GM12878 (cell line): ENCODE measurements around the gene HMBS. TPM values are rescaled to one million over a fixed set of nuclear protein-coding genes. Genes with fewer than 3 reads are reported as not detected.

Source experiments
- ATAC-seq: fragments of 200-7000 bp; cut with Tn5 transposase; 3 replicates; pipeline ENCODE4 v1.9.1; 2020; ENCODE audit warnings: mild to moderate bottlenecking, moderate library complexity
- BruUV-seq: library from RNA; stranded (reverse); fragments of 400-500 nt; replicated peaks from 2 replicates; lab custom pipeline; 2021; lab: Mats Ljungman, UMichigan
- CTCF ChIA-PET: fragments of 300-600 bp; sonication (Branson Sonifier 250); formaldehyde crosslinking; extraction: SDS; loops from one replicate; lab custom pipeline; 2021; ENCODE audit warnings: inconsistent platforms; lab: Yijun Ruan, JAX
- POLR2A ChIA-PET: fragments of 350-600 bp; formaldehyde crosslinking; extraction: SDS; loops from one replicate; lab custom pipeline; 2021; ENCODE audit warnings: inconsistent platforms; lab: Charles Lee
- RAD21 ChIA-PET: fragments of 300-600 bp; sonication (Branson Sonifier 250); formaldehyde crosslinking; loops from one replicate; lab custom pipeline; 2023; ENCODE audit warnings: antibody characterized with exemption; ENCODE audit not compliant: unreplicated experiment; lab: Charles Lee
- SMC1A ChIA-PET: fragments of 300-600 bp; sonication (Branson Sonifier 250); formaldehyde crosslinking; loops from one replicate; lab custom pipeline; 2023; ENCODE audit not compliant: unreplicated experiment, uncharacterized antibody; lab: Charles Lee
- DNase-seq: peaks from one replicate; pipeline ENCODE4 v3.0.0-alpha.2; 2011; ENCODE audit warnings: low read depth, low spot score
- FAIRE-seq: peaks from 3 replicates; lab custom pipeline; 2011; peaks lifted over from hg19 to GRCh38; lab: Jason Lieb, UNC
- H2AFZ ChIP-seq: 2 replicates; pipeline ENCODE4 v1.6.0; 2011; ENCODE audit warnings: low read depth, low read length, control low read depth; ENCODE audit not compliant: control insufficient read depth
- H3K27ac ChIP-seq: 2 replicates; pipeline ENCODE4 v1.5.1; 2011; ENCODE audit warnings: control low read depth; ENCODE audit not compliant: control insufficient read depth, insufficient read depth
- H3K27me3 ChIP-seq, 2 experiments: replicated peaks in 1 of 2; 2 replicates each; pipeline versions ENCODE4 v1.6.0 to v1.6.1; 2011; ENCODE audit warnings: low read length in 1 of 2; ENCODE audit not compliant: control insufficient read depth in 2 of 2, insufficient read depth in 2 of 2
- H3K36me3 ChIP-seq, 2 experiments: 2 replicates each; pipeline ENCODE4 v1.5.1; 2011; ENCODE audit warnings: low read length in 1 of 2; ENCODE audit not compliant: control insufficient read depth in 2 of 2, insufficient read depth in 2 of 2
- H3K4me1 ChIP-seq: 2 replicates; pipeline ENCODE4 v1.6.1; 2011; ENCODE audit warnings: mild to moderate bottlenecking, low read length, moderate library complexity, mixed read lengths; ENCODE audit not compliant: control insufficient read depth, insufficient read depth
- H3K4me2 ChIP-seq: 2 replicates; pipeline ENCODE4 v1.6.0; 2011; ENCODE audit warnings: control low read depth; ENCODE audit not compliant: control insufficient read depth, insufficient read depth
- H3K4me3 ChIP-seq: fragments of 200-600 bp; sonication (generic); 2 replicates; pipeline ENCODE4 v1.5.1; 2016
- H3K79me2 ChIP-seq: 2 replicates; pipeline ENCODE4 v1.6.0; 2011; ENCODE audit warnings: low read length; ENCODE audit not compliant: control insufficient read depth, insufficient read depth
- H3K9ac ChIP-seq: 2 replicates; pipeline ENCODE4 v1.8.0; 2011; ENCODE audit warnings: low read length, control low read depth, mixed read lengths; ENCODE audit not compliant: control insufficient read depth, insufficient read depth
- H3K9me3 ChIP-seq: replicated peaks from 3 replicates; pipeline ENCODE4 v1.5.1; 2011; ENCODE audit warnings: mild to moderate bottlenecking, low read length; ENCODE audit not compliant: control insufficient read depth, insufficient read depth
- H4K20me1 ChIP-seq: 2 replicates; pipeline ENCODE4 v1.6.0; 2011; ENCODE audit not compliant: control insufficient read depth, insufficient read depth
- CHD1 ChIP-seq: IDR thresholded peaks from 2 replicates; pipeline ENCODE4 v1.6.1; 2012; ENCODE audit warnings: low read depth, low read length, improper control_type of control experiment
- IRF4 ChIP-seq: IDR thresholded peaks from 2 replicates; pipeline ENCODE4 v1.6.1; 2011; ENCODE audit warnings: low read depth, low read length
- MTA2 ChIP-seq: fragments of 450-650 bp; IDR thresholded peaks from 2 replicates; pipeline ENCODE4 v1.6.1; 2016; ENCODE audit warnings: low read depth, mild to moderate bottlenecking, moderate library complexity
- MYC ChIP-seq: IDR thresholded peaks from 2 replicates; pipeline ENCODE4 v1.6.1; 2011; ENCODE audit warnings: mild to moderate bottlenecking, low read length, moderate library complexity, inconsistent platforms; ENCODE audit not compliant: insufficient read depth, insufficient replicate concordance, insufficient read length, severe bottlenecking
- NFYB ChIP-seq: IDR thresholded peaks from 2 replicates; pipeline ENCODE4 v1.6.1; 2011; ENCODE audit warnings: low read depth, mild to moderate bottlenecking, low read length, improper control_type of control experiment, moderate library complexity; ENCODE audit not compliant: insufficient read depth
- NR2C2 ChIP-seq: IDR thresholded peaks from 2 replicates; pipeline ENCODE4 v1.6.1; 2011; ENCODE audit warnings: borderline replicate concordance, low read depth; ENCODE audit not compliant: control insufficient read depth, insufficient read length
- PML ChIP-seq: IDR thresholded peaks from 2 replicates; pipeline ENCODE4 v1.6.1; 2012; ENCODE audit warnings: low read length, inconsistent platforms
- SIX5 ChIP-seq: IDR thresholded peaks from 2 replicates; pipeline ENCODE4 v1.6.1; 2011; ENCODE audit warnings: mild to moderate bottlenecking, low read depth, low read length, moderate library complexity; ENCODE audit not compliant: severe bottlenecking
- SMAD1 ChIP-seq: fragments of 450-650 bp; IDR thresholded peaks from 2 replicates; pipeline ENCODE4 v1.6.1; 2018; ENCODE audit warnings: mild to moderate bottlenecking, low read depth; ENCODE audit not compliant: partially characterized antibody
- SUPT20H ChIP-seq: IDR thresholded peaks from 2 replicates; pipeline ENCODE4 v1.6.1; 2011; ENCODE audit warnings: low read depth, mild to moderate bottlenecking, low read length, moderate library complexity, borderline replicate concordance; ENCODE audit not compliant: control insufficient read depth
- WGBS: methylation state at CpG from one replicate; pipeline ENCODE4 v1.1.6; 2016; ENCODE audit warnings: low lambda C conversion rate; ENCODE audit not compliant: insufficient replicate concordance, insufficient coverage; ENCODE audit errors: missing lambda C conversion rate; 5-methylcytosine and 5-hydroxymethylcytosine counted together
- in situ Hi-C: fragments of 300-500 bp; cut with MboI; formaldehyde crosslinking; loops from 9 replicates; pipeline ENCODE4 v1.14.3; 2018; ENCODE audit warnings: mixed read lengths
- intact Hi-C: fragments of 100-400 bp; cut with micrococcal nuclease; formaldehyde crosslinking; loops from one replicate; pipeline ENCODE4 v1.14.2; 2022; ENCODE audit not compliant: unreplicated experiment
- polyA plus RNA-seq, 11 experiments: library from polyadenylated mRNA; depleted of rRNA in 4 of 11; unstranded in 6 of 11; stranded (reverse) in 5 of 11; fragments of >200 nt; fragmentation: Nextera tagmentation in 4 of 11; fragmentation: Illumina TruSeq in 1 of 11; extraction: Ambion mirVana in 4 of 11; extraction: Trizol in 1 of 11; gene quantifications; 1 replicate in 1 of 11; 2 replicates in 10 of 11; pipeline versions ENCODE4 v1.2.1 to v1.2.3, GENCODE V29; 2011 to 2016; ENCODE audit warnings: inconsistent platforms in 2 of 11, missing spikeins in 2 of 11, low read depth in 1 of 11
- total RNA-seq, 4 experiments: library from RNA; depleted of rRNA in 3 of 4; stranded (reverse); fragments of >200 nt in 3 of 4; fragmentation: Illumina TruSeq in 1 of 4; extraction: Trizol in 1 of 4; gene quantifications; 2 replicates each; pipeline versions ENCODE4 v1.2.1 to v1.2.3, GENCODE V29; 2013 to 2021
- TF ChIP-seq, protein P1 (sequence below): fragments of 450-650 bp; formaldehyde crosslinking; IDR thresholded peaks from 2 replicates; pipeline ENCODE4 v1.4.0; 2020; ENCODE audit warnings: mild to moderate bottlenecking, moderate library complexity
- TF ChIP-seq, protein P2 (sequence below): fragments of 450-650 bp; IDR thresholded peaks from 2 replicates; pipeline ENCODE4 v1.6.1; 2017; ENCODE audit warnings: mild to moderate bottlenecking, moderate library complexity
- TF ChIP-seq, protein P3 (sequence below), 3 experiments: IDR thresholded peaks in 2 of 3; conservative IDR thresholded peaks in 1 of 3; 2 replicates each; pipeline ENCODE4 v1.5.1; 2011; ENCODE audit warnings: low read depth in 3 of 3, low read length in 3 of 3, mild to moderate bottlenecking in 3 of 3, control low read depth in 2 of 3, moderate library complexity in 2 of 3, inconsistent platforms in 1 of 3, mixed read lengths in 1 of 3; ENCODE audit not compliant: control insufficient read depth in 2 of 3, insufficient read depth in 1 of 3; ENCODE audit errors: extremely low read depth in 1 of 3

HMBS gene
- total and polyA plus RNA-seq, 10 of the 15 experiments (the other 5 are each of a cell fraction or from before 2014, with no cell fraction given), result 17.7 to 96.7 (median 49.7) TPM

DNA sequence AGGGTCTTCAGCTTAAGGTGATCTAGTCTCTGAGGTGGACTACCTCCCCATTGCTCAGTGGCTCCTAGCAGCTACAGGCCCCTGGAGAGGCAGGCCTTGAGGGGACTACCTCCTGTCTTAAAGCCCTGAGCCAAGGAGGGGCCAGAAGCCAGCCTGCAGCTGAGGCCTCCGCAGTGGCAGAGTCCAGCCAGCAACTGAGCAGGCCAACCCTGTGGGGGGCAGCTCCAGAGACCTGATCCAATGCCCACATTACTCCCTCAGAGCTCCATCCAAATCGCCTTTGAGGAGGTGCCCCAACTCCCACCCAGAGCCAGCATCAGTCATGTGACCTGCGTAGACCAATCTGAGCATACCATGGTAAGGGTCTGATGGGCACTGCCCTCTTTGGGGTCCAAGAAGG lies 25.2 kb downstream of the HMBS start:
- Histone ChIP-seq H3K4me1 (peaks cover 19% of the 10 kb centered on the region), H2AFZ (no peak overlapping the region), H3K9ac (no peak overlapping the region), H3K4me3 (peak overlapping the region; percentile 96; the same call in 1 of the 2 replicates), H4K20me1 (no peaks in the 10 kb centered on the region), H3K79me2 (peaks cover 26% of the 10 kb centered on the region), H3K4me2 (no peak overlapping the region; the same call in 1 of the 2 replicates), H3K27ac (no peak overlapping the region), H3K9me3 (no peaks in the 10 kb centered on the region), H3K36me3 (peaks cover 19% of the 10 kb centered on the region in 2 experiments), H3K27me3 (no peaks in the 10 kb centered on the region)
- DNase-seq (no peak), ATAC-seq (no peak), FAIRE-seq (no peak)
- RAD21 ChIA-PET, result interaction anchor here (1.1 to 1.5 kb wide), 2 partner anchors 10 to 11 kb away, joined by 3 to 5 read pairs; partner anchors contain the start of gene HINFP
- POLR2A ChIA-PET, result interaction anchor here (0.5 to 7.2 kb wide), 5 partner anchors 11 to 218 kb away, joined by 3 to 76 read pairs (median 3); partner anchors contain the start of gene HINFP
- SMC1A ChIA-PET, result interaction anchor here (0.9 to 2.6 kb wide), 5 partner anchors 9 to 100 kb away, joined by 3 to 32 read pairs (median 5); partner anchors contain the start of gene HINFP
- 75% methylated on average over 3 of the region's 3 CpGs for WGBS
- intact Hi-C loops, result loop anchor here (5.0 kb wide), 1 partner anchor 87 kb away; no protein-coding TSS in a partner anchor
- TSS peak; percentile 63 for BruUV-seq
- in situ Hi-C loops, result no loop called here
- CTCF ChIA-PET, result interaction anchor here (0.7 to 2.2 kb wide), 9 partner anchors 8 to 228 kb away, joined by 3 to 10 read pairs (median 5); partner anchors contain the start of gene HINFP
- TF ChIP-seq MTA2 (no peak), SMAD1 (no peak), NFYB (no peak), PML (no peak), SIX5 (no peak), IRF4 (no peak), NR2C2 (no peak), MYC (no peak), SUPT20H (no peak), CHD1 (no peak)
- TF ChIP-seq, protein P1, sequence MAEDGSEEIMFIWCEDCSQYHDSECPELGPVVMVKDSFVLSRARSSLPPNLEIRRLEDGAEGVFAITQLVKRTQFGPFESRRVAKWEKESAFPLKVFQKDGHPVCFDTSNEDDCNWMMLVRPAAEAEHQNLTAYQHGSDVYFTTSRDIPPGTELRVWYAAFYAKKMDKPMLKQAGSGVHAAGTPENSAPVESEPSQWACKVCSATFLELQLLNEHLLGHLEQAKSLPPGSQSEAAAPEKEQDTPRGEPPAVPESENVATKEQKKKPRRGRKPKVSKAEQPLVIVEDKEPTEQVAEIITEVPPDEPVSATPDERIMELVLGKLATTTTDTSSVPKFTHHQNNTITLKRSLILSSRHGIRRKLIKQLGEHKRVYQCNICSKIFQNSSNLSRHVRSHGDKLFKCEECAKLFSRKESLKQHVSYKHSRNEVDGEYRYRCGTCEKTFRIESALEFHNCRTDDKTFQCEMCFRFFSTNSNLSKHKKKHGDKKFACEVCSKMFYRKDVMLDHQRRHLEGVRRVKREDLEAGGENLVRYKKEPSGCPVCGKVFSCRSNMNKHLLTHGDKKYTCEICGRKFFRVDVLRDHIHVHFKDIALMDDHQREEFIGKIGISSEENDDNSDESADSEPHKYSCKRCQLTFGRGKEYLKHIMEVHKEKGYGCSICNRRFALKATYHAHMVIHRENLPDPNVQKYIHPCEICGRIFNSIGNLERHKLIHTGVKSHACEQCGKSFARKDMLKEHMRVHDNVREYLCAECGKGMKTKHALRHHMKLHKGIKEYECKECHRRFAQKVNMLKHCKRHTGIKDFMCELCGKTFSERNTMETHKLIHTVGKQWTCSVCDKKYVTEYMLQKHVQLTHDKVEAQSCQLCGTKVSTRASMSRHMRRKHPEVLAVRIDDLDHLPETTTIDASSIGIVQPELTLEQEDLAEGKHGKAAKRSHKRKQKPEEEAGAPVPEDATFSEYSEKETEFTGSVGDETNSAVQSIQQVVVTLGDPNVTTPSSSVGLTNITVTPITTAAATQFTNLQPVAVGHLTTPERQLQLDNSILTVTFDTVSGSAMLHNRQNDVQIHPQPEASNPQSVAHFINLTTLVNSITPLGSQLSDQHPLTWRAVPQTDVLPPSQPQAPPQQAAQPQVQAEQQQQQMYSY, result no peak
- TF ChIP-seq, protein P2, sequence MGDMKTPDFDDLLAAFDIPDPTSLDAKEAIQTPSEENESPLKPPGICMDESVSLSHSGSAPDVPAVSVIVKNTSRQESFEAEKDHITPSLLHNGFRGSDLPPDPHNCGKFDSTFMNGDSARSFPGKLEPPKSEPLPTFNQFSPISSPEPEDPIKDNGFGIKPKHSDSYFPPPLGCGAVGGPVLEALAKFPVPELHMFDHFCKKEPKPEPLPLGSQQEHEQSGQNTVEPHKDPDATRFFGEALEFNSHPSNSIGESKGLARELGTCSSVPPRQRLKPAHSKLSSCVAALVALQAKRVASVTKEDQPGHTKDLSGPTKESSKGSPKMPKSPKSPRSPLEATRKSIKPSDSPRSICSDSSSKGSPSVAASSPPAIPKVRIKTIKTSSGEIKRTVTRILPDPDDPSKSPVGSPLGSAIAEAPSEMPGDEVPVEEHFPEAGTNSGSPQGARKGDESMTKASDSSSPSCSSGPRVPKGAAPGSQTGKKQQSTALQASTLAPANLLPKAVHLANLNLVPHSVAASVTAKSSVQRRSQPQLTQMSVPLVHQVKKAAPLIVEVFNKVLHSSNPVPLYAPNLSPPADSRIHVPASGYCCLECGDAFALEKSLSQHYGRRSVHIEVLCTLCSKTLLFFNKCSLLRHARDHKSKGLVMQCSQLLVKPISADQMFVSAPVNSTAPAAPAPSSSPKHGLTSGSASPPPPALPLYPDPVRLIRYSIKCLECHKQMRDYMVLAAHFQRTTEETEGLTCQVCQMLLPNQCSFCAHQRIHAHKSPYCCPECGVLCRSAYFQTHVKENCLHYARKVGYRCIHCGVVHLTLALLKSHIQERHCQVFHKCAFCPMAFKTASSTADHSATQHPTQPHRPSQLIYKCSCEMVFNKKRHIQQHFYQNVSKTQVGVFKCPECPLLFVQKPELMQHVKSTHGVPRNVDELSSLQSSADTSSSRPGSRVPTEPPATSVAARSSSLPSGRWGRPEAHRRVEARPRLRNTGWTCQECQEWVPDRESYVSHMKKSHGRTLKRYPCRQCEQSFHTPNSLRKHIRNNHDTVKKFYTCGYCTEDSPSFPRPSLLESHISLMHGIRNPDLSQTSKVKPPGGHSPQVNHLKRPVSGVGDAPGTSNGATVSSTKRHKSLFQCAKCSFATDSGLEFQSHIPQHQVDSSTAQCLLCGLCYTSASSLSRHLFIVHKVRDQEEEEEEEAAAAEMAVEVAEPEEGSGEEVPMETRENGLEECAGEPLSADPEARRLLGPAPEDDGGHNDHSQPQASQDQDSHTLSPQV, result no peak
- TF ChIP-seq, protein P3, sequence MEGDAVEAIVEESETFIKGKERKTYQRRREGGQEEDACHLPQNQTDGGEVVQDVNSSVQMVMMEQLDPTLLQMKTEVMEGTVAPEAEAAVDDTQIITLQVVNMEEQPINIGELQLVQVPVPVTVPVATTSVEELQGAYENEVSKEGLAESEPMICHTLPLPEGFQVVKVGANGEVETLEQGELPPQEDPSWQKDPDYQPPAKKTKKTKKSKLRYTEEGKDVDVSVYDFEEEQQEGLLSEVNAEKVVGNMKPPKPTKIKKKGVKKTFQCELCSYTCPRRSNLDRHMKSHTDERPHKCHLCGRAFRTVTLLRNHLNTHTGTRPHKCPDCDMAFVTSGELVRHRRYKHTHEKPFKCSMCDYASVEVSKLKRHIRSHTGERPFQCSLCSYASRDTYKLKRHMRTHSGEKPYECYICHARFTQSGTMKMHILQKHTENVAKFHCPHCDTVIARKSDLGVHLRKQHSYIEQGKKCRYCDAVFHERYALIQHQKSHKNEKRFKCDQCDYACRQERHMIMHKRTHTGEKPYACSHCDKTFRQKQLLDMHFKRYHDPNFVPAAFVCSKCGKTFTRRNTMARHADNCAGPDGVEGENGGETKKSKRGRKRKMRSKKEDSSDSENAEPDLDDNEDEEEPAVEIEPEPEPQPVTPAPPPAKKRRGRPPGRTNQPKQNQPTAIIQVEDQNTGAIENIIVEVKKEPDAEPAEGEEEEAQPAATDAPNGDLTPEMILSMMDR (IDR thresholded peaks at IDR 0.05 in 2 of 3, conservative IDR thresholded peaks at IDR 0.05 in 1 of 3; ENCODE audit: control insufficient read depth in 2 of 3, extremely low read depth in 1 of 3, insufficient read depth in 1 of 3, low read depth in 3 of 3, low read length in 3 of 3), result no peak
